ENCODE data around the gene MAD1L1.
"Not testable (repeated sequence)": the region's sequence is repeated elsewhere in the genome, so short reads cannot be mapped to it uniquely, and the experiment has no call there.

MAD1L1 gene

GRCh38 chr7:1990001-1990670, 242.6 kb downstream of the MAD1L1 start:
- DNase-seq (ENCODE audit: low read depth, low spot score): no peak

GRCh38 chr7:1989049-1989860, 243.5 kb downstream of the MAD1L1 start:
- DNase-seq (ENCODE audit: low read depth, low spot score): no peak

GRCh38 chr7:1988533-1988930, 244.2 kb downstream of the MAD1L1 start:
- no peak for DNase-seq (ENCODE audit: low read depth, low spot score)

GRCh38 chr7:1987591-1988532, 244.9 kb downstream of the MAD1L1 start:
- no peak for DNase-seq (ENCODE audit: low read depth, low spot score)

DNA sequence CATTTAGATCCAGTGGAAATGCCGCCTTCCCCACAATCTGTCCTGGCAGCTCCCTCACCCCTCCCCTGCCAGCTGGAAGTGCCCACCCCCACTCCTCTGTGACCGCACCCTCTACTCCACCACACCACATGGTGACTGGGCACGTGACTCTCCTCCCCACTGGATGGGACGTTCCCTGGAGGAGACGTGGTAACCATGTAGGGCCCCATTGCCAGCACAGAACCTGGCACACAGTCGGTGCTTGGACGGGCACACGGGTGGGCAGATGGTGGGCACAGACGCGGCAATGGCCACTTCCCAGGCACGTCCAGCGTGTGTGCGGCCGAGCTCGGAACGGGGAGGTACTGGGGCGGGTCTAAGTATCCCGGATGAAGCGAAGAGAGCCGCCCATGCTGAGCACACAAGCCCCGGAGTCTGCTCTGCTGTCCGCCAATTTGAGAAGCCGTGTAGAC, 245.6 kb downstream of the MAD1L1 start:
- no peak for DNase-seq (ENCODE audit: low read depth, low spot score)

- DNase-seq (ENCODE audit: low read depth, low spot score): no peak
These were observed 246.2 kb downstream of the MAD1L1 start for GRCh38 chr7:1986366-1987083.

GRCh38 chr7:1985936-1986335, 246.8 kb downstream of the MAD1L1 start:
- DNase-seq (ENCODE audit: low read depth, low spot score): no peak

- DNase-seq (ENCODE audit: low read depth, low spot score): no peak
These were observed 247.7 kb downstream of the MAD1L1 start for GRCh38 chr7:1985042-1985441.

DNA sequence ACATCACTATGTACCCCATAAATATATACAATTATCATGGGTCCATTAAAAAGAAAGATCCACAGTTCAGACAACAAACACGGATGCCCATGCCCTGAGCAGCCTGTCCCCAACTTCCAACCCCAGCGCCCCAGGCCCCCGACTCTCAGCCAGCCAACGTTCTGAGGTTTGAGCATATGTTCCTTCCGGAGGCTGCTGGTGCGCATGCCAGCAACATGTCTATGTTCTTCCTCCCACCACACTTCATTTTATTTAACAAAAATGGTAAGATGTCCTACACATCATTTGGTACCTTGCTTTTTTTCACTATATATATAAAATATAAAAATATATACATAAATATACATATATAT, 250.9 kb downstream of the MAD1L1 start:
- no peak for DNase-seq (ENCODE audit: low read depth, low spot score)

- no peak for DNase-seq (ENCODE audit: low read depth, low spot score)
These were observed 251.4 kb downstream of the MAD1L1 start for GRCh38 chr7:1981201-1981877.

DNA sequence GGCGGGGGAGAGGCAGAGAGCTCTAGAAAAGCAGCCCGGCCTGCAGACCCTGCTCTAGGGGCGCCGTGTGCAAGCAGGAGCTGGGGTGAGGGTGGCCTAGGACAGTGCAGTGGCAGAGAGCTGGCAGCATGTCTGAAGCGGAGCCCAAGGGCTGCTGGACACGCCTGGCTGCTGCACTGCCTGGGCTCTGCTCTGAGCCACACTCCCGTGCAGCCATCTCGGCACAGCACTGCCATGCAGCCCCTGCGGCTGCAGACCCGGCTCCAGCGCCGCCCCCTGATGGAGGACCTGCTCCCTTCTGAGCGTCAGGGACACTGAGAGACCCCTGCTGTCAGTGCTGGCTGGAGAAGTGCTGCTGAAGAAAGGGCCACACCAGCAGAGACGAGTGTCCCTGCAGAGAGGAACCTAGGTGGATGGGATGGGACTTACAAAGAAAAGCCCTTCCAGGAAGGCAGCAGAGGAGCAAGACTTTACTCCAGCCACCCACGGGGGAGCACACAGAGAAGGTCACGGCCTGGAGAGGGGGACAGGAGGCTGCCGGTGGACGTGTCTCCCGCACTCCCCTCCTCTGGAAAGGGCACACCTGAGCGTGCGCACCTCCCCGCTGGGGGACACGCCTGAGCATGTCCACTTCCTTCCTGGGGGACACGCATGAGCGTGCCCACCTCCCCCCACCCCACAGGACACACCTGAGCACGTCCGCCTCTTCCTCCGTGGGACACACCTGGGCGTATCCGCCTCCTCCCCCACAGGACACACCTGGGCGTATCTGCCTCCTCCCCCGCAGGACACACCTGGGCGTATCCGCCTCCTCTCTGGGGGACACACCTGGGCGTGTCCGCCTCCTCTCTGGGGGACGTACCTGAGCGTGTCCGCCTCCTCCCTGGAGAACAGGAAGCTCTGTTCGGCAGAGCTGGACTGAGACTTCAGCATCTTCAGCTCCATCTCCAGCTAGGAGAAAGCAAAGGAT, 252.9 kb downstream of the MAD1L1 start:
- DNase-seq (ENCODE audit: low read depth, low spot score): no peak

DNA sequence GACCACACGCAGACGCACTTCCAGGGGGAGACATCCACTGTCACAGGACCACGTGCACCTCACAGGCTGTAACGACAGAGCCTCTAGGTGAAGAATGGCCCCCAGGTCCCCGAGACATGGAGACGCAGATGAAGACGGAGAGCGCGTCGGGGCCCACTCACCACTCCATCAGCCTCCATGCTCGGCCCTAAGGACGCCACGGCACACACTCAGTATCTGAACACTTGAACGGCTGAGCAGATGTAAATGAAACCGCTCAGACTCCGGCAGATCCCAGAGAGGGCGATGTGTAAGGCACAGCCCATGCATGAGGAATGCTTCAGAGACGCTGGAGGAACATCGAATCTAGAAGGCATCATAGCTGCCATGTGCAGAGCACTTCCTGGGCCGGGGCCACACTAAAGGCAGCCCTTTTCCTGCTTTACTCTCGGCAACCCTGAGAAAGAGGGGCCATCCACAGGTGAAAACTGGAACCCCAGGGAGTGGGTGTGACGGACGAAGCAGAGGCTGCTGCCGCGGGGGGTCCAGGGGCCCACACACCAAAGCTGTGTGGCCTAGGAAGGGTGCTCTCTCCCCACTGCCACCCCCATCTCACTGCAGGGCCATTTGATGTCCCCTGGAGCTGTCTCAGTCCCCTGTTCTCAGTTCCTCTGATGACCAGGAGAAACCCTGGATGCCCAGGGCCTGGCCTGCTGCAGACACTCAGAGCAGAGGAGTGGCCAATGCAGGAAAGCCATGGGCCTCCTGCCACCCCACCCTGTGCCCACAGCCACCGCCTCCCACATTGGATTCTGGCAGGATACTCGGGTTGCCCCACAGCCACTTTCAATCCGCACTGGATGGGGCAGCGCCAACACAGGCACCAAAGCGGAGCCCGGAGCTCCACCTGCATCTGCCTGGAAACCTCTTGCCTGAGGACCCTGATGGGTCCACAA, 253.8 kb downstream of the MAD1L1 start:
- DNase-seq (ENCODE audit: low read depth, low spot score): no peak

DNA sequence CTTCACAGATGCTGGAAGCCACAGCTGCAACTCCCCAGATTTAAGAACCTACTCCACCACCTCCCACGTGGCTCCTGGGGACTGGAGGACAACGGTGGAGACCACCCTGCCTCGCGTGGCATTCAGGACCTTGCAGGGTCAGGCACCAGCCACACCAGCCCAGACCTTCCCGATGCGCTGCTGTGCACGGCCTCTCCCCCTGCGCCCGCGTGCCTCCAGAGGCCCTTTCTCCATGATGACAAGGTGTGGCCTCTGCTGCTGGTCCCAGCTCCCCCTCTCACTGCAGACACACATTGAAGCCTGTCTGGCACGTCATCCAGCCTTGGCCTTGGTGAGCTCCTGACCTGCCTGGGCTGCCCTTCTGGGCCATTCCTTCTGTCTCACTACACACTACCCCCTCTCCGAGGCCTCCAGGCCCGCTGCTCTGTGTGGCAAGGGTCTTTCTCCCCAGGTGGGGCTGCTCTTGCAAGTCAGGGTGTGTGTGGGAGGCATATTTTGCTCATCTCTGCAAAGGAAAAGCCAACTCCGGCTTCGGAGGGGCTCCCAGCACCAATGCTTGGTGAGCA, 254.8 kb downstream of the MAD1L1 start:
- no peak for DNase-seq (ENCODE audit: low read depth, low spot score)

DNA sequence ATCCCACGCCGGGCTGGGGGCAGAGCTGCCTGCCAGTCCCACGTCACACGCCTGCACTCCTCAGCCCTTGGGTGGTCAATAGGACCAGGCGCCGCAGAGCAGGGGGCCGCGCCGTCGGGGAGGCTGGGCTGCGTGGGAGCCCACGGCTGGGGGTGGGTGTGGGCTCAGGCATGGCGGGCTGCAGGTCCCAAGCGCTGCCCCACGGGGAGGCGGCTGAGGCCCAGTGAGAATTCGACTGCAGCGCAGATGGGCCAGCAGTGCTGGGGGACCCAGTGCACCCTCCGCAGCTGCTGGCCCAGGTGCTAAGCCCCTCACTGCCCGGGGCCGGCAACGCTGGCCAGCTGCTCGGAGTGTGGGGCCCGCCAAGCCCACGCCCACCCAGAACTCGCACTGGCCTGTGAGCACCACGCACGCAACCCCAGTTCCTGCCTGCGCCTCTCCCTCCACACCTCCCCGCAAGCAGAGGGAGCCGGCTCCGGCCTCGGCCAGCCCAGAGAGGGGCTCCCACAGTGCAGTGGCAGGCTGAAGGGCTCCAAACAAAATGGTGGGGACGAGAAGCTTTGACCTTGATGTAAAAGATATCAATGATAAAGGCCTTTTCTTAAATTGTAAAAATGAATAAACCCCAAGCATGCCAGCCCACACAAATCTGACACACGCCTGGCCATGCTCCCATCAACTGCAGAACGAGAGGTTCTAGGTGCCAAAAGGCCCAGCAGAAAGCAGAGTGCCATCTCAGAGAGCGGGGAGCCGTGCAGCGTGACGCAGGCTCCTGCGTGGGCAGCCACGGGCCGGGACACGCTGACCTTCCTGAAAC, 255.5 kb downstream of the MAD1L1 start:
- no peak for DNase-seq (ENCODE audit: low read depth, low spot score)

DNA sequence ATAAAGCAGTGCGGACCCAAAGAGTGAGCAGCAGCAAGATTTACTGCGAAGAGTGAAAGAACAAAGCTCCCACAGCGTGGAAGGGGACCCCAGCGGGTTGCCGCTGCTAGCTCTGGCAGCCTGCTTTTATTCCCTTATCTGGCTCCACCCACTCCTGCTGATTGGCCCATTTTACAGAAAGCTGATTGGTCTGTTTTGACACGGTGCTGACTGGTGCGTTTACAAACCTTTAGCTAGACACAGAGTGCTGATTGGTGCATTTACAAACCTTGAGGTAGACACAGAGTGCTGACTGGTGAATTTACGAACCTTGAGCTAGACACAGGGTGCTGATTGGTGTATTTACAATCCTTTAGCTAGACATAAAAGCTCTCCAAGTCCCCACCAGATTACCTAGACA, 256.2 kb downstream of the MAD1L1 start:
- DNase-seq (ENCODE audit: low read depth, low spot score): not testable (repeated sequence)

DNA sequence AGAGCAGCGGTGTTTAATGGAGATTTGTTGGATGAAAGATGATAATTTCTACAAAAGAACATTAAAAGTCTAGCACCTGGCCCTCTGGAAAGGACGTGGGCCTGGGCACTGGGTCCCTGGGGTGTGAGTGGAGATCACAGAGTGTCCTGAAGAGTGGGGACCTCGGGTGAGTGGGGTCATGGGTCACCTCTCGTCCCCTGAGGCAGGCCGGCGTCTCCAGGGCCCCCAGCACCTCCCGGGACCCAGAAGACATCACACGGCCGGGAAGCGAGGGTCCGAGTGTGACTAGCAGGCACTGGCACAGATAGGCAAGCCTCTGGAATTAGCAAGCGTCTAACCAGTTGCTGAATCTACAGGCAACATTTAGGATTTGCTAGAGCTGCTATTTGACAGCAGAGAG, 257.2 kb downstream of the MAD1L1 start:
- no peak for DNase-seq (ENCODE audit: low read depth, low spot score)

GRCh38 chr7:1975179-1975578, 257.6 kb downstream of the MAD1L1 start:
- DNase-seq (ENCODE audit: low read depth, low spot score): no peak
